OCI-LY7 (cell line): ENCODE results near the gene C14orf132. TPM values are rescaled to one million over a fixed set of nuclear protein-coding genes. Genes with fewer than 3 reads are reported as not detected.

Experiments
- BruUV-seq: library from RNA; stranded (reverse); fragments of 400-500 nt; replicated peaks from 2 replicates; lab custom pipeline; 2021; lab: Mats Ljungman, UMichigan
- CTCF ChIA-PET: fragments of 300-600 bp; sonication (Branson Sonifier 250); formaldehyde crosslinking; loops from one replicate; lab custom pipeline; 2022; ENCODE audit warnings: antibody characterized with exemption; ENCODE audit not compliant: unreplicated experiment; lab: Charles Lee
- POLR2A ChIA-PET: fragments of 300-600 bp; sonication (Branson Sonifier 250); formaldehyde crosslinking; loops from one replicate; lab custom pipeline; 2022; ENCODE audit warnings: antibody characterized with exemption; lab: Charles Lee
- DNase-seq: peaks from one replicate; pipeline ENCODE4 v3.0.0-alpha.2; 2015; ENCODE audit warnings: low spot score
- H2AFZ ChIP-seq: fragments of 200-600 bp; sonication (generic), shearing (Covaris generic); 2 replicates; pipeline ENCODE4 v1.6.1; 2014; ENCODE audit warnings: mild to moderate bottlenecking, antibody characterized with exemption, low read length, moderate library complexity
- H3K27ac ChIP-seq: fragments of 200-600 bp; sonication (generic); 2 replicates; pipeline ENCODE4 v1.5.1; 2014; ENCODE audit warnings: mixed run types, low read depth, mild to moderate bottlenecking, moderate library complexity, low read length, inconsistent platforms; ENCODE audit not compliant: poor library complexity, severe bottlenecking
- H3K36me3 ChIP-seq: fragments of 200-600 bp; sonication (generic); 2 replicates; pipeline ENCODE4 v1.6.1; 2014; ENCODE audit warnings: mild to moderate bottlenecking, antibody characterized with exemption, low read length, moderate library complexity, mixed read lengths; ENCODE audit not compliant: insufficient read depth
- H3K4me1 ChIP-seq: fragments of 200-600 bp; sonication (generic); 2 replicates; pipeline ENCODE4 v1.5.1; 2014; ENCODE audit warnings: mild to moderate bottlenecking, low read length; ENCODE audit not compliant: insufficient read depth, poor library complexity, severe bottlenecking
- H3K4me2 ChIP-seq: fragments of 200-600 bp; sonication (generic); 2 replicates; pipeline ENCODE4 v1.6.1; 2014; ENCODE audit warnings: mild to moderate bottlenecking, low read length
- H3K4me3 ChIP-seq: fragments of 200-600 bp; sonication (generic); 2 replicates; pipeline ENCODE4 v1.5.1; 2014; ENCODE audit warnings: mild to moderate bottlenecking, low read depth, low read length; ENCODE audit not compliant: poor library complexity, severe bottlenecking
- H3K79me2 ChIP-seq: fragments of 200-600 bp; sonication (generic); 2 replicates; pipeline ENCODE4 v1.6.1; 2016; ENCODE audit warnings: low read depth, mild to moderate bottlenecking, low read length, moderate library complexity, mixed read lengths; ENCODE audit not compliant: insufficient read depth
- H3K9me2 ChIP-seq: fragments of 200-600 bp; sonication (generic); 2 replicates; pipeline ENCODE4 v1.6.1; 2016; ENCODE audit warnings: mild to moderate bottlenecking, low read length, mixed read lengths; ENCODE audit not compliant: insufficient read depth
- H3K9me3 ChIP-seq: fragments of 200-600 bp; sonication (generic); 2 replicates; pipeline ENCODE4 v1.6.1; 2014; ENCODE audit warnings: mild to moderate bottlenecking, mixed run types, low read length, mixed read lengths
- H4K20me1 ChIP-seq: fragments of 200-600 bp; sonication (generic); 2 replicates; pipeline ENCODE4 v1.6.1; 2014; ENCODE audit warnings: mild to moderate bottlenecking, antibody characterized with exemption, low read length, moderate library complexity, mixed read lengths; ENCODE audit not compliant: insufficient read depth
- EZH2phosphoT487 ChIP-seq: fragments of 200-600 bp; sonication (generic); IDR thresholded peaks from 2 replicates; pipeline ENCODE4 v1.6.1; 2018; ENCODE audit warnings: low read depth, borderline replicate concordance, mild to moderate bottlenecking, mixed run types, antibody characterized with exemption, low read length, moderate library complexity, mixed read lengths
- intact Hi-C: fragments of 100-400 bp; cut with micrococcal nuclease; formaldehyde crosslinking; loops from one replicate; pipeline ENCODE4 v1.10.0; 2022; ENCODE audit not compliant: unreplicated experiment
- total RNA-seq, 2 experiments: library from RNA; depleted of rRNA in 1 of 2; stranded (reverse); fragments of >200 nt in 1 of 2; shearing (Covaris generic) in 1 of 2; gene quantifications; 2 replicates each; pipeline ENCODE4 v1.2.3, GENCODE V29; 2014 to 2022
- TF ChIP-seq, protein P1 (sequence below): fragments of 200-600 bp; sonication (generic); conservative IDR thresholded peaks from 2 replicates; pipeline ENCODE4 v1.5.1; 2014; ENCODE audit warnings: mild to moderate bottlenecking, antibody characterized with exemption, low read length, moderate library complexity, mixed read lengths

Gene C14orf132
- total RNA-seq, 2 experiments from 2014 or later = 0.27 TPM; not detected in 1

DNA sequence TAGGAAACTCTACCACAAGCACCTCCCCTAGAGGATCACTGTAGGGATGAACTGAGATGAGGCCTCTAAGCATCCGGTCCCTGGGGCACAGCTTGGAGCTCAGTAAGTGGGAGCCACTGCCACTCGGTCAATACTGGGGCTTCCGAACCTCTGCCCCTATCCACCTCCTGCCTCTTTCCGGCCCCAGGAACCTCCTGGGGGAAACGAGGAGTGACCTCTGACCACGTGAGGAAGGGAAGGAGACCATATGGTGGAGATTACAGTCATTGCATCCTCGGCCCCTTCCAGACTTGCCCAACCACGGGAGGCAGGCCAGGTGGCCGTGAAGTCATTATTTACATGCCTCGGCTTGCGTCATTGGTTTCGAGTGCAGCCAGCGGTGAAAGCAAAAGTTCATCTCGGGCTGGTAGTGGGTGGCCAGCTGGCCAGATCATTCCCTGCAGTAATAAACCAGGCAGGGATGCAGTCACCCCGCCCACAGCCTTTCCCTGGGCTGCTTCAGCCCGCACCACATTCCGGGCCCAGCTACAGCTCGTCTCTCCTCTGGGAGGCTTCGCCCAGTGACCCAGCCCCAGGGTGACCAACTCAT, 65.4 kb downstream of the C14orf132 start:
- no peaks in the 10 kb centered on the region for H3K9me3 ChIP-seq
- DNase-seq = no peak
- no peak overlapping the region for H3K4me3 ChIP-seq
- H3K79me2 ChIP-seq = no peaks in the 10 kb centered on the region
- no peaks in the 10 kb centered on the region for H3K4me1 ChIP-seq
- no peaks in the 10 kb centered on the region for H4K20me1 ChIP-seq
- no peaks in the 10 kb centered on the region for H3K9me2 ChIP-seq
- TF ChIP-seq EZH2phosphoT487 = no peak
- TF ChIP-seq, protein P1, sequence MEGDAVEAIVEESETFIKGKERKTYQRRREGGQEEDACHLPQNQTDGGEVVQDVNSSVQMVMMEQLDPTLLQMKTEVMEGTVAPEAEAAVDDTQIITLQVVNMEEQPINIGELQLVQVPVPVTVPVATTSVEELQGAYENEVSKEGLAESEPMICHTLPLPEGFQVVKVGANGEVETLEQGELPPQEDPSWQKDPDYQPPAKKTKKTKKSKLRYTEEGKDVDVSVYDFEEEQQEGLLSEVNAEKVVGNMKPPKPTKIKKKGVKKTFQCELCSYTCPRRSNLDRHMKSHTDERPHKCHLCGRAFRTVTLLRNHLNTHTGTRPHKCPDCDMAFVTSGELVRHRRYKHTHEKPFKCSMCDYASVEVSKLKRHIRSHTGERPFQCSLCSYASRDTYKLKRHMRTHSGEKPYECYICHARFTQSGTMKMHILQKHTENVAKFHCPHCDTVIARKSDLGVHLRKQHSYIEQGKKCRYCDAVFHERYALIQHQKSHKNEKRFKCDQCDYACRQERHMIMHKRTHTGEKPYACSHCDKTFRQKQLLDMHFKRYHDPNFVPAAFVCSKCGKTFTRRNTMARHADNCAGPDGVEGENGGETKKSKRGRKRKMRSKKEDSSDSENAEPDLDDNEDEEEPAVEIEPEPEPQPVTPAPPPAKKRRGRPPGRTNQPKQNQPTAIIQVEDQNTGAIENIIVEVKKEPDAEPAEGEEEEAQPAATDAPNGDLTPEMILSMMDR = no peak
- no peak overlapping the region for H2AFZ ChIP-seq
- no peak overlapping the region for H3K4me2 ChIP-seq
- no peaks in the 10 kb centered on the region for H3K36me3 ChIP-seq
- CTCF ChIA-PET = no interaction called here
- POLR2A ChIA-PET = no interaction called here
- BruUV-seq = no TSS peak
- no peak overlapping the region for H3K27ac ChIP-seq
- intact Hi-C loops = no loop called here

DNA sequence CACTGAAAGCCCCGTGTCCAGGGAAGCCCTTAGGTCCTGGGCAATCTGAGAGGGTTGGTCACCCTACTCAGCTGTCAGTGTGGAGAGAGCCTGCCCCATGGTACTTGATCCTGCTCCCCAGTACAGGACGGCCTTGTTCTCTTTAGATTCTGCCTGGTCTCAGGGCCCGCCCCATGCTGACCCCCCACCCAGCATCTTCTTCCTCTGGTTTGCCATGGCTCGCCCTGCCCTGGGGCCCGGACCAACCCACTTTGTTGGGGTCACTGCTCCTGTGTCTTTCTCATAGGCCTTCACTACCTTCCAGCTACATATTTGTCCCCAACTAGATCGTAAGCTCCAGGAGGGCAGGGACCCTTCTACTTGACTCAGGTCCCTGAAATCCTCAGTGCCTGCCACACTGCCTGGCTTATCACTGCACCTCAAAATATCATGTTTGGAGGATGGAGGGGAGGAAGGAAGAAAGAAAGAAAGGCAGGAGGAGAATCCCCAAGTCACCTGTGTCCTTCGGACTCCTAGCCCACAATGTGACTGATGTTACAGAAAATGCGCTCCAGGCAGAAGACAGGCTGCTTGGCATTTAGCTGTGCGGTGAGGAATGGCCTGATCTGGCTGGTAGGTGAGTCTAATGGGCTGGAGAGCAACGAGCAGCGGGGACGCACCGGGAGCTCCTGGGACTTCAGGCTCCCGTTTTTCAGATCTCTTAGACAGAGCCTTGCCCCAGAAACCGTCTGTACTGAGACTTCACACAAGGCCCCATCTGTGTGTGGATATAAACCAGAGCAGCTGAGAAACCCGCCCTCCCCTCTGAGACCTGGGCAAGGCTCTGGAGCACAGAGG, 66.1 kb downstream of the C14orf132 start:
- no peaks in the 10 kb centered on the region for H3K79me2 ChIP-seq
- ChIA-PET CTCF (no interaction called here), POLR2A (interaction anchor here (1.2 kb wide), 1 partner anchor 10 kb away, joined by 3 read pairs; no protein-coding TSS in a partner anchor)
- intact Hi-C loops = no loop called here
- no peak for TF ChIP-seq EZH2phosphoT487
- TF ChIP-seq, protein P1 = no peak
- no peaks in the 10 kb centered on the region for H3K9me3 ChIP-seq
- H3K4me3 ChIP-seq = no peak overlapping the region
- no TSS peak for BruUV-seq
- H3K9me2 ChIP-seq = no peaks in the 10 kb centered on the region
- H3K4me1 ChIP-seq = no peaks in the 10 kb centered on the region
- no peak overlapping the region for H3K4me2 ChIP-seq
- no peak overlapping the region for H3K27ac ChIP-seq
- H3K36me3 ChIP-seq = no peaks in the 10 kb centered on the region
- no peak for DNase-seq
- no peak overlapping the region for H2AFZ ChIP-seq
- no peaks in the 10 kb centered on the region for H4K20me1 ChIP-seq

- H3K9me2 ChIP-seq = no peaks in the 10 kb centered on the region
- no peak overlapping the region for H3K4me3 ChIP-seq
- ChIA-PET POLR2A (interaction anchor here (1.2 kb wide), 1 partner anchor 11 kb away, joined by 3 read pairs; no protein-coding TSS in a partner anchor), CTCF (no interaction called here)
- H2AFZ ChIP-seq = no peak overlapping the region
- no peaks in the 10 kb centered on the region for H3K9me3 ChIP-seq
- no peak for TF ChIP-seq EZH2phosphoT487
- TF ChIP-seq, protein P1 = no peak
- no peaks in the 10 kb centered on the region for H3K4me1 ChIP-seq
- no peaks in the 10 kb centered on the region for H4K20me1 ChIP-seq
- H3K27ac ChIP-seq = no peak overlapping the region
- no peak overlapping the region for H3K4me2 ChIP-seq
- intact Hi-C loops = no loop called here
- no peaks in the 10 kb centered on the region for H3K36me3 ChIP-seq
- BruUV-seq = no TSS peak
- no peaks in the 10 kb centered on the region for H3K79me2 ChIP-seq
- DNase-seq = no peak
Measured at GRCh38 chr14:96105926-96106441, 66.8 kb downstream of the C14orf132 start.
